ENCODE measurements around the gene SEPTIN1. TPM values are rescaled to one million over a fixed set of nuclear protein-coding genes. Genes with fewer than 3 reads are reported as not detected.
A peak's percentile ranks its signal among the peaks of the same experiment; 100 is the strongest.
"Not testable (repeated sequence)": the region's sequence is repeated elsewhere in the genome, so short reads cannot be mapped to it uniquely, and the experiment has no call there.

The SEPTIN1 gene
- total RNA-seq, 4 donors from 2014 or later, result 0.39 to 1.2 (median 0.91) TPM; not detected in 1

- TF ChIP-seq POLR2A (IDR thresholded peaks at IDR 0.05) (no peak), CTCF (IDR thresholded peaks at IDR 0.05) (no peak)
- 77 to 82% methylated on average over 4 of the region's 4 CpGs for WGBS, 2 donors
- intact Hi-C loops (cut with DNase I; ENCODE audit: low total_unique reads), result no loop called here
- H3K4me3 ChIP-seq (ENCODE audit: low read depth, poor library complexity, severe bottlenecking), result no peak overlapping the region
- DNase-seq (ENCODE audit: low spot score in 2 of 2), result no peak
Measured at GRCh38 chr16:30397056-30397455, 14.7 kb upstream of the SEPTIN1 start.

- not testable (repeated sequence) for DNase-seq (ENCODE audit: low spot score in 2 of 2)
Measured at GRCh38 chr16:30396627-30397026, 14.3 kb upstream of the SEPTIN1 start.

GRCh38 chr16:30395992-30396585 is 13.7 kb upstream of the SEPTIN1 start:
- intact Hi-C loops (cut with DNase I; ENCODE audit: low total_unique reads), result no loop called here
- 14 to 15% methylated on average over 13 of the region's 13 CpGs for WGBS, 2 donors

More at GRCh38 chr16:30396627-30397026, 14.3 kb upstream of the SEPTIN1 start:
- WGBS, 2 donors, result 82% methylated on average over 4 of the region's 4 CpGs
- intact Hi-C loops (cut with DNase I; ENCODE audit: low total_unique reads); H3K4me3 ChIP-seq (ENCODE audit: low read depth, poor library complexity, severe bottlenecking): not testable (repeated sequence)

GRCh38 chr16:30395155-30395991 is 13.0 kb upstream of the SEPTIN1 start, which contains the start of gene ZNF48:
ZNF48 (plus strand) TSS chr16:30395420; CDS start chr16:30395795, 375 bp downstream.
- peak; percentile 65 to 93 for DNase-seq (ENCODE audit: low spot score in 2 of 2)
- H3K4me3 ChIP-seq (ENCODE audit: low read depth, poor library complexity, severe bottlenecking), result peak within 1 kb of the TSS; percentile 74
- 0 to 1% methylated on average over 19 to 47 of the region's 103 CpGs for WGBS, 2 donors
- intact Hi-C loops (cut with DNase I; ENCODE audit: low total_unique reads), result no loop called here
- peak in 1 of 3 donors; percentile 40 for TF ChIP-seq CTCF (IDR thresholded peaks at IDR 0.05)
- no peak for TF ChIP-seq POLR2A (IDR thresholded peaks at IDR 0.05)

More at GRCh38 chr16:30395992-30396585, 13.7 kb upstream of the SEPTIN1 start:
- peak overlapping the region; percentile 74 for H3K4me3 ChIP-seq (ENCODE audit: low read depth, poor library complexity, severe bottlenecking)
- TF ChIP-seq POLR2A (IDR thresholded peaks at IDR 0.05) (no peak), CTCF (IDR thresholded peaks at IDR 0.05) (no peak)
- no peak for DNase-seq (ENCODE audit: low spot score in 2 of 2)

DNA sequence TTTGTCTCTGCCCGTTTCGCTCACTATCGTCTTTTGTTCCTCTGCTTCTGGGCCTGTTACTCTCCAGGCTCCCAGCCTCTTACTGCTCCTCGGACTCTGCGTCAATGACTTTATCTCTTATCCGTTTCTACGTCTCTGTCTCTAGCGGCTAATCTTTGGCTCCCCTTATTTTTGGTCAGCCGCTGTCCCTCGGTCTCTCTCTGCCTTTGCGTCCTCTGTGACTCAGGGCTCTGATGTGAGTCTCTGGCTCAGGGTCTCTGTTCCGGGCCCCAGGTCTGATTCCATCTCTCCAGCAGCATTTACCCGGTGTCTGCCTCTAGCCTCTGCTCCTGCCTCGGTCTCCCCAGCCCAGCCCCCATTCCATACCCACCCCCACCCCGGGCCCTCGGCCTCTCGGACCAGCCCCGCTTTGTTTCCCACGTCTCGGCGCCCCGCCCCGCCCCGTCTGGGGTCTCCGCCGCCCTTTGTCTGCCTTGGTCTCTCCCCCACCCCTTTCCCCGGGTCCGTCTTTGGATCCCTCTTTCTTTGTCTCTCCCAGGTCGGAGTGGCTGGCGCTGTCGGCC is 12.3 kb upstream of the SEPTIN1 start:
- DNase-seq (ENCODE audit: low spot score in 2 of 2), result no peak
- peak overlapping the region; percentile 74 for H3K4me3 ChIP-seq (ENCODE audit: low read depth, poor library complexity, severe bottlenecking)
- no peak for TF ChIP-seq POLR2A (IDR thresholded peaks at IDR 0.05)
- TF ChIP-seq CTCF (IDR thresholded peaks at IDR 0.05), result no peak
- intact Hi-C loops (cut with DNase I; ENCODE audit: low total_unique reads), result no loop called here
- WGBS, 2 donors, result 8 to 9% methylated on average over 31 of the region's 31 CpGs

DNA sequence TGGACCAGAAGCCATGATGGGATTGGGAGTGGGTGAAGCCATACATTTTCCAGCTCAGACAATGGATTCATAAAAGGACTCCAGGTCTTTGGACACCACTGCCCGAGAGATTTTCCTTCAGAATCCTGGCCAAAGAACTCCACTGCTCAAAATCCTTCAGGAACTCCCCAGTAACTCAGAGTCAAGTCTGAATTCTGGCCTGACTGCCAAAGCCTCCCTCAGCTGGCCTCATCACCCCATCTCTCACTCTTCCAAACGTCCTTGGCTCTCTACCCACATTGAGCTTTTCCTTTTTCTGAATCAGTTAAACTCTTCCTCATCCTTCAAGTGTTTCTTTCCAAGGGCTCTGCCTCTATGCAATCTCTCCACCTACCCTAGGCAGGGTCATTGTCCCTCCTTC is 1.2 kb upstream of the SEPTIN1 start:
- no peak for TF ChIP-seq CTCF (IDR thresholded peaks at IDR 0.05)
- TF ChIP-seq POLR2A (IDR thresholded peaks at IDR 0.05), result no peak
- intact Hi-C loops (cut with DNase I; ENCODE audit: low total_unique reads), result no loop called here
- WGBS, 2 donors, result 41 to 46% methylated on average over 2 of the region's 2 CpGs
- no peak for DNase-seq (ENCODE audit: low spot score in 2 of 2)
- no peak overlapping the region for H3K4me3 ChIP-seq (ENCODE audit: low read depth, poor library complexity, severe bottlenecking)

Measured in lower leg skin (tissue), 4 donors.